DND-41 (cell line): ENCODE results near the gene DRC7.
"Not testable (repeated sequence)": the region's sequence is repeated elsewhere in the genome, so short reads cannot be mapped to it uniquely, and the experiment has no call there.

Experiments
- CTCF ChIP-seq: IDR thresholded peaks from 2 replicates; pipeline ENCODE4 v1.5.1; 2012; ENCODE audit warnings: borderline replicate concordance, low read length, moderate library complexity, mild to moderate bottlenecking; ENCODE audit not compliant: poor library complexity, severe bottlenecking; ENCODE audit errors: extremely low read depth
- EZH2 ChIP-seq: IDR thresholded peaks from 3 replicates; pipeline ENCODE4 v1.6.1; 2012; ENCODE audit warnings: borderline replicate concordance, low read depth, mild to moderate bottlenecking, moderate library complexity, low read length, inconsistent platforms; ENCODE audit not compliant: severe bottlenecking

GRCh38 chr16:57671451-57671850, 23.2 kb upstream of the DRC7 start:
- TF ChIP-seq CTCF, EZH2: not testable (repeated sequence)
